ENCODE measurements around the gene DDX10. TPM values are rescaled to one million over a fixed set of nuclear protein-coding genes. Genes with fewer than 3 reads are reported as not detected.

DDX10 gene
- total RNA-seq, 2 donors from 2014 or later = 21.1 to 21.3 TPM

- intact Hi-C loops (cut with DNase I) = no loop called here
- no peak for DNase-seq (ENCODE audit: low spot score)
Observed at GRCh38 chr11:108881131-108881530, 216.3 kb downstream of the DDX10 start.

- no peak for DNase-seq (ENCODE audit: low spot score)
- intact Hi-C loops (cut with DNase I) = no loop called here
Observed at GRCh38 chr11:108882211-108882831, 217.5 kb downstream of the DDX10 start.

- intact Hi-C loops (cut with DNase I) = no loop called here
- no peak for DNase-seq (ENCODE audit: low spot score)
Observed at GRCh38 chr11:108886005-108886659, 221.3 kb downstream of the DDX10 start.

GRCh38 chr11:108886660-108887009 lies 221.8 kb downstream of the DDX10 start:
- intact Hi-C loops (cut with DNase I) = no loop called here
- DNase-seq (ENCODE audit: low spot score) = no peak

GRCh38 chr11:108887436-108888238 lies 222.8 kb downstream of the DDX10 start:
- intact Hi-C loops (cut with DNase I) = no loop called here

GRCh38 chr11:108890482-108891105 lies 225.7 kb downstream of the DDX10 start:
- DNase-seq (ENCODE audit: low spot score) = no peak
- intact Hi-C loops (cut with DNase I) = no loop called here

More at GRCh38 chr11:108887436-108888238, 222.8 kb downstream of the DDX10 start:
- DNase-seq (ENCODE audit: low spot score) = no peak

- no peak for DNase-seq (ENCODE audit: low spot score)
Observed at GRCh38 chr11:108891143-108891542, 226.3 kb downstream of the DDX10 start.

GRCh38 chr11:108891909-108892511 lies 227.1 kb downstream of the DDX10 start:
- intact Hi-C loops (cut with DNase I) = no loop called here
- DNase-seq (ENCODE audit: low spot score) = no peak

More at GRCh38 chr11:108891143-108891542, 226.3 kb downstream of the DDX10 start:
- intact Hi-C loops (cut with DNase I) = no loop called here

GRCh38 chr11:108895579-108896480 lies 231.0 kb downstream of the DDX10 start:
- DNase-seq (ENCODE audit: low spot score) = no peak
- intact Hi-C loops (cut with DNase I) = no loop called here

GRCh38 chr11:108897071-108897481 lies 232.2 kb downstream of the DDX10 start:
- no peak for DNase-seq (ENCODE audit: low spot score)
- intact Hi-C loops (cut with DNase I) = no loop called here

GRCh38 chr11:108897916-108898315 lies 233.0 kb downstream of the DDX10 start:
- DNase-seq (ENCODE audit: low spot score) = no peak
- intact Hi-C loops (cut with DNase I) = no loop called here

GRCh38 chr11:108901359-108901758 lies 236.5 kb downstream of the DDX10 start:
- no peak for DNase-seq (ENCODE audit: low spot score)
- intact Hi-C loops (cut with DNase I) = no loop called here

- intact Hi-C loops (cut with DNase I) = no loop called here
- DNase-seq (ENCODE audit: low spot score) = no peak
Observed at GRCh38 chr11:108902027-108902469, 237.2 kb downstream of the DDX10 start.

- no peak for DNase-seq (ENCODE audit: low spot score)
- intact Hi-C loops (cut with DNase I) = no loop called here
Observed at GRCh38 chr11:108904480-108904879, 239.6 kb downstream of the DDX10 start.

- DNase-seq (ENCODE audit: low spot score) = no peak
- intact Hi-C loops (cut with DNase I) = no loop called here
Observed at GRCh38 chr11:108906329-108906728, 241.5 kb downstream of the DDX10 start.

- intact Hi-C loops (cut with DNase I) = no loop called here
- DNase-seq (ENCODE audit: low spot score) = no peak
Observed at GRCh38 chr11:108906826-108907225, 242.0 kb downstream of the DDX10 start.

- intact Hi-C loops (cut with DNase I) = no loop called here
- DNase-seq (ENCODE audit: low spot score) = no peak
Observed at GRCh38 chr11:108909041-108909440, 244.2 kb downstream of the DDX10 start.

GRCh38 chr11:108909921-108910320 lies 245.1 kb downstream of the DDX10 start:
- no peak for DNase-seq (ENCODE audit: low spot score)
- intact Hi-C loops (cut with DNase I) = no loop called here

- intact Hi-C loops (cut with DNase I) = no loop called here
Observed at GRCh38 chr11:108912581-108912980, 247.7 kb downstream of the DDX10 start.

More at GRCh38 chr11:108912581-108912980, 247.7 kb downstream of the DDX10 start:
- no peak for DNase-seq (ENCODE audit: low spot score)
